Activated CD4-positive, alpha-beta T cell treated with anti-CD3 and anti-CD28 coated beads for 24 hours (primary cell): ENCODE measurements around the gene SDC3.

Experiments
- DNase-seq, 2 donors: peaks; one replicate each; pipeline ENCODE4 v3.0.0-alpha.2; 2020; ENCODE audit warnings: low read depth in 2 of 2

Gene SDC3

GRCh38 chr1:30904962-30905335 is 3.6 kb downstream of the SDC3 start:
- no peak for DNase-seq

- DNase-seq: no peak
Observed at GRCh38 chr1:30904191-30904961, 4.2 kb downstream of the SDC3 start.

GRCh38 chr1:30903343-30904034 is 5.1 kb downstream of the SDC3 start:
- no peak for DNase-seq

- DNase-seq: no peak
Observed at GRCh38 chr1:30902593-30903290, 5.8 kb downstream of the SDC3 start.

GRCh38 chr1:30901798-30902581 is 6.6 kb downstream of the SDC3 start:
- no peak for DNase-seq

GRCh38 chr1:30900931-30901560 is 7.5 kb downstream of the SDC3 start:
- no peak for DNase-seq

- no peak for DNase-seq
Observed at GRCh38 chr1:30900486-30900885, 8.1 kb downstream of the SDC3 start.

- no peak for DNase-seq
Observed at GRCh38 chr1:30899577-30900389, 8.8 kb downstream of the SDC3 start.

- no peak for DNase-seq
Observed at GRCh38 chr1:30898031-30898815, 10.3 kb downstream of the SDC3 start.

- DNase-seq: no peak
Observed at GRCh38 chr1:30896905-30897304, 11.7 kb downstream of the SDC3 start.

GRCh38 chr1:30895944-30896660 is 12.5 kb downstream of the SDC3 start:
- DNase-seq: no peak

- DNase-seq: no peak
Observed at GRCh38 chr1:30895382-30895943, 13.1 kb downstream of the SDC3 start.

GRCh38 chr1:30894508-30894973 is 14.0 kb downstream of the SDC3 start:
- no peak for DNase-seq

GRCh38 chr1:30893776-30894507 is 14.6 kb downstream of the SDC3 start:
- DNase-seq: no peak

GRCh38 chr1:30892671-30893073 is 15.9 kb downstream of the SDC3 start:
- no peak for DNase-seq

- DNase-seq: no peak
Observed at GRCh38 chr1:30891227-30891552, 17.4 kb downstream of the SDC3 start.

GRCh38 chr1:30890502-30891226 is 17.9 kb downstream of the SDC3 start:
- DNase-seq: no peak

GRCh38 chr1:30889511-30889910 is 19.0 kb downstream of the SDC3 start:
- DNase-seq: no peak
